ENCODE data around the gene P3H4.
"Not testable (repeated sequence)": the region's sequence is repeated elsewhere in the genome, so short reads cannot be mapped to it uniquely, and the experiment has no call there.

The P3H4 gene

GRCh38 chr17:41811549-41812380 is at the start of gene P3H4:
Gene P3H4 (minus strand): TSS chr17:41811949. CDS start chr17:41811915, 34 bp downstream.
- peak; percentile 68 for DNase-seq (ENCODE audit: low spot score)

GRCh38 chr17:41860254-41860931 is 48.6 kb upstream of the P3H4 start:
- DNase-seq (ENCODE audit: low spot score) = no peak

- DNase-seq (ENCODE audit: low spot score) = not testable (repeated sequence)
Observed at GRCh38 chr17:41851382-41851781, 39.6 kb upstream of the P3H4 start.

- DNase-seq (ENCODE audit: low spot score) = no peak
Observed at GRCh38 chr17:41849251-41849990, 37.7 kb upstream of the P3H4 start.

- no peak for DNase-seq (ENCODE audit: low spot score)
Observed at GRCh38 chr17:41848788-41849187, 37.0 kb upstream of the P3H4 start.

GRCh38 chr17:41844971-41845370 is 33.2 kb upstream of the P3H4 start:
- DNase-seq (ENCODE audit: low spot score) = no peak

GRCh38 chr17:41840781-41841180 is 29.0 kb upstream of the P3H4 start:
- not testable (repeated sequence) for DNase-seq (ENCODE audit: low spot score)

GRCh38 chr17:41839448-41839847 is 27.7 kb upstream of the P3H4 start:
- not testable (repeated sequence) for DNase-seq (ENCODE audit: low spot score)

- DNase-seq (ENCODE audit: low spot score) = no peak
Observed at GRCh38 chr17:41837761-41838538, 26.2 kb upstream of the P3H4 start, which contains the start of gene KLHL10. Gene KLHL10 (plus strand): TSS chr17:41837825. CDS start chr17:41837933, 108 bp downstream.

- no peak for DNase-seq (ENCODE audit: low spot score)
Observed at GRCh38 chr17:41836550-41837196, 24.9 kb upstream of the P3H4 start.

- peak; percentile 64 for DNase-seq (ENCODE audit: low spot score)
Observed at GRCh38 chr17:41835800-41836549, 24.2 kb upstream of the P3H4 start, which contains the start of gene NT5C3B. Gene NT5C3B (minus strand): TSS chr17:41836232. CDS start chr17:41836193, 39 bp downstream.

GRCh38 chr17:41835214-41835799 is 23.6 kb upstream of the P3H4 start:
- no peak for DNase-seq (ENCODE audit: low spot score)

- not testable (repeated sequence) for DNase-seq (ENCODE audit: low spot score)
Observed at GRCh38 chr17:41829961-41830360, 18.2 kb upstream of the P3H4 start.

- no peak for DNase-seq (ENCODE audit: low spot score)
Observed at GRCh38 chr17:41825175-41825845, 13.6 kb upstream of the P3H4 start.

GRCh38 chr17:41824086-41824485 is 12.3 kb upstream of the P3H4 start:
- DNase-seq (ENCODE audit: low spot score) = no peak

GRCh38 chr17:41823580-41823979 is 11.8 kb upstream of the P3H4 start:
- DNase-seq (ENCODE audit: low spot score) = no peak

- no peak for DNase-seq (ENCODE audit: low spot score)
Observed at GRCh38 chr17:41823141-41823524, 11.4 kb upstream of the P3H4 start.

- no peak for DNase-seq (ENCODE audit: low spot score)
Observed at GRCh38 chr17:41822216-41823140, 10.7 kb upstream of the P3H4 start.

Measured in putamen (tissue), 1 donor.